Measurements from ENCODE around the gene LILRB5.
"Not testable (repeated sequence)": the region's sequence is repeated elsewhere in the genome, so short reads cannot be mapped to it uniquely, and the experiment has no call there.

LILRB5 gene

GRCh38 chr19:54275951-54276350 is 18.9 kb upstream of the LILRB5 start:
- TF ChIP-seq CTCF (IDR thresholded peaks at IDR 0.05; ENCODE audit: low read length) (no peak), EZH2 (IDR thresholded peaks at IDR 0.05; ENCODE audit: borderline replicate concordance, low read length) (no peak)
- no peaks in the 10 kb centered on the region for H3K4me1 ChIP-seq (ENCODE audit: insufficient read depth, low read length, severe bottlenecking)
- H3K27me3 ChIP-seq (ENCODE audit: insufficient read depth, low read length), result no peaks in the 10 kb centered on the region; the same call in 1 of the 2 replicates

GRCh38 chr19:54274516-54274915 is 17.4 kb upstream of the LILRB5 start:
- H3K27ac ChIP-seq (ENCODE audit: low read depth, low read length, poor library complexity, severe bottlenecking); H3K36me3 ChIP-seq (ENCODE audit: insufficient read depth, low read length); H2AFZ ChIP-seq (ENCODE audit: low read length); H3K4me1 ChIP-seq (ENCODE audit: insufficient read depth, low read length, severe bottlenecking); H4K20me1 ChIP-seq (ENCODE audit: insufficient read depth, low read length); H3K9me3 ChIP-seq (ENCODE audit: low read length); H3K9ac ChIP-seq (ENCODE audit: low read length); H3K4me3 ChIP-seq (ENCODE audit: low read depth, low read length, poor library complexity, severe bottlenecking); H3K9me2 ChIP-seq (ENCODE audit: low read depth, low read length); H3K27me3 ChIP-seq (ENCODE audit: insufficient read depth, low read length); H3F3A ChIP-seq (ENCODE audit: insufficient read depth, low read length); H3K4me2 ChIP-seq (ENCODE audit: low read length); H3K79me2 ChIP-seq (ENCODE audit: insufficient read depth, low read length): not testable (repeated sequence)

More at GRCh38 chr19:54275951-54276350, 18.9 kb upstream of the LILRB5 start:
- no peak overlapping the region for H3K4me2 ChIP-seq (ENCODE audit: low read length)
- no peak overlapping the region for H3K27ac ChIP-seq (ENCODE audit: low read depth, low read length, poor library complexity, severe bottlenecking)
- H3F3A ChIP-seq (ENCODE audit: insufficient read depth, low read length), result no peaks in the 10 kb centered on the region
- no peaks in the 10 kb centered on the region for H3K9me2 ChIP-seq (ENCODE audit: low read depth, low read length)
- no peak overlapping the region for H3K9ac ChIP-seq (ENCODE audit: low read length)
- no peaks in the 10 kb centered on the region for H3K9me3 ChIP-seq (ENCODE audit: low read length)
- no peaks in the 10 kb centered on the region for H4K20me1 ChIP-seq (ENCODE audit: insufficient read depth, low read length)
- no peak overlapping the region for H3K4me3 ChIP-seq (ENCODE audit: low read depth, low read length, poor library complexity, severe bottlenecking)
- H3K36me3 ChIP-seq (ENCODE audit: insufficient read depth, low read length), result no peaks in the 10 kb centered on the region
- H3K79me2 ChIP-seq (ENCODE audit: insufficient read depth, low read length), result no peaks in the 10 kb centered on the region
- no peak overlapping the region for H2AFZ ChIP-seq (ENCODE audit: low read length)

GRCh38 chr19:54273821-54274220 is 16.7 kb upstream of the LILRB5 start:
- Histone ChIP-seq H3K4me2 (ENCODE audit: low read length) (no peak overlapping the region), H3K9me2 (ENCODE audit: low read depth, low read length) (no peaks in the 10 kb centered on the region), H3K27ac (ENCODE audit: low read depth, low read length, poor library complexity, severe bottlenecking) (no peak overlapping the region), H3K36me3 (ENCODE audit: insufficient read depth, low read length) (no peaks in the 10 kb centered on the region), H2AFZ (ENCODE audit: low read length) (no peak overlapping the region), H3K9ac (ENCODE audit: low read length) (no peak overlapping the region), H3K4me1 (ENCODE audit: insufficient read depth, low read length, severe bottlenecking) (no peaks in the 10 kb centered on the region), H3K79me2 (ENCODE audit: insufficient read depth, low read length) (no peaks in the 10 kb centered on the region), H3F3A (ENCODE audit: insufficient read depth, low read length) (no peaks in the 10 kb centered on the region), H3K4me3 (ENCODE audit: low read depth, low read length, poor library complexity, severe bottlenecking) (no peak overlapping the region), H4K20me1 (ENCODE audit: insufficient read depth, low read length) (no peaks in the 10 kb centered on the region), H3K27me3 (ENCODE audit: insufficient read depth, low read length) (no peaks in the 10 kb centered on the region; the same call in 1 of the 2 replicates), H3K9me3 (ENCODE audit: low read length) (no peaks in the 10 kb centered on the region)
- no peak for TF ChIP-seq CTCF (IDR thresholded peaks at IDR 0.05; ENCODE audit: low read length)
- no peak for TF ChIP-seq EZH2 (IDR thresholded peaks at IDR 0.05; ENCODE audit: borderline replicate concordance, low read length)

GRCh38 chr19:54272181-54272580 is 15.1 kb upstream of the LILRB5 start:
- not testable (repeated sequence) for H3K9me2 ChIP-seq (ENCODE audit: low read depth, low read length); H2AFZ ChIP-seq (ENCODE audit: low read length); H3K27ac ChIP-seq (ENCODE audit: low read depth, low read length, poor library complexity, severe bottlenecking); H3K9me3 ChIP-seq (ENCODE audit: low read length); H3K27me3 ChIP-seq (ENCODE audit: insufficient read depth, low read length); H3K4me2 ChIP-seq (ENCODE audit: low read length); H4K20me1 ChIP-seq (ENCODE audit: insufficient read depth, low read length); H3K4me3 ChIP-seq (ENCODE audit: low read depth, low read length, poor library complexity, severe bottlenecking); H3K36me3 ChIP-seq (ENCODE audit: insufficient read depth, low read length); H3F3A ChIP-seq (ENCODE audit: insufficient read depth, low read length); H3K9ac ChIP-seq (ENCODE audit: low read length); H3K4me1 ChIP-seq (ENCODE audit: insufficient read depth, low read length, severe bottlenecking); H3K79me2 ChIP-seq (ENCODE audit: insufficient read depth, low read length)

- H3K27me3 ChIP-seq (ENCODE audit: insufficient read depth, low read length); H3K4me2 ChIP-seq (ENCODE audit: low read length): not testable (repeated sequence)
These were observed 14.5 kb upstream of the LILRB5 start for GRCh38 chr19:54271587-54271986.

More at GRCh38 chr19:54271587-54271986, 14.5 kb upstream of the LILRB5 start:
- H4K20me1 ChIP-seq (ENCODE audit: insufficient read depth, low read length); H3K36me3 ChIP-seq (ENCODE audit: insufficient read depth, low read length); H3F3A ChIP-seq (ENCODE audit: insufficient read depth, low read length); H3K9ac ChIP-seq (ENCODE audit: low read length); H3K9me3 ChIP-seq (ENCODE audit: low read length); H3K4me1 ChIP-seq (ENCODE audit: insufficient read depth, low read length, severe bottlenecking); H3K27ac ChIP-seq (ENCODE audit: low read depth, low read length, poor library complexity, severe bottlenecking); H2AFZ ChIP-seq (ENCODE audit: low read length); H3K4me3 ChIP-seq (ENCODE audit: low read depth, low read length, poor library complexity, severe bottlenecking); H3K9me2 ChIP-seq (ENCODE audit: low read depth, low read length); H3K79me2 ChIP-seq (ENCODE audit: insufficient read depth, low read length): not testable (repeated sequence)
